Activated T-cell treated with anti-CD3 and anti-CD28 coated beads, Interleukin-2, amount 50 U/mL, for 48 hours (primary cell): ENCODE data around the gene SNCAIP.
"Not testable (repeated sequence)": the region's sequence is repeated elsewhere in the genome, so short reads cannot be mapped to it uniquely, and the experiment has no call there.

Experiments used
- DNase-seq, 2 experiments: peaks; one replicate each; pipeline ENCODE4 v3.0.0-alpha.2; 2020

Gene SNCAIP

GRCh38 chr5:122316656-122317055, 4.6 kb downstream of the SNCAIP start:
- no peak for DNase-seq

- no peak for DNase-seq
Measured at GRCh38 chr5:122319897-122320296, 7.9 kb downstream of the SNCAIP start.

GRCh38 chr5:122321921-122322320, 9.9 kb downstream of the SNCAIP start:
- DNase-seq, result no peak

GRCh38 chr5:122322801-122323548, 10.9 kb downstream of the SNCAIP start:
- DNase-seq, result no peak

- no peak for DNase-seq
Measured at GRCh38 chr5:122323738-122324137, 11.7 kb downstream of the SNCAIP start.

GRCh38 chr5:122327110-122327509, 15.1 kb downstream of the SNCAIP start:
- DNase-seq, result no peak

GRCh38 chr5:122330881-122331280, 18.8 kb downstream of the SNCAIP start:
- no peak for DNase-seq

GRCh38 chr5:122332599-122333555, 20.8 kb downstream of the SNCAIP start:
- DNase-seq, result no peak

GRCh38 chr5:122333564-122333963, 21.5 kb downstream of the SNCAIP start:
- no peak for DNase-seq

- DNase-seq, result no peak
Measured at GRCh38 chr5:122339591-122339990, 27.6 kb downstream of the SNCAIP start.

GRCh38 chr5:122341087-122341486, 29.1 kb downstream of the SNCAIP start:
- DNase-seq, result no peak

GRCh38 chr5:122342256-122342655, 30.2 kb downstream of the SNCAIP start:
- no peak for DNase-seq

- no peak for DNase-seq
Measured at GRCh38 chr5:122346897-122347581, 35.0 kb downstream of the SNCAIP start.

GRCh38 chr5:122350496-122350895, 38.5 kb downstream of the SNCAIP start:
- DNase-seq, result no peak

- no peak for DNase-seq
Measured at GRCh38 chr5:122351416-122352157, 39.5 kb downstream of the SNCAIP start.

- no peak for DNase-seq
Measured at GRCh38 chr5:122352331-122352730, 40.3 kb downstream of the SNCAIP start.

GRCh38 chr5:122353361-122353760, 41.3 kb downstream of the SNCAIP start:
- not testable (repeated sequence) for DNase-seq

GRCh38 chr5:122354293-122354692, 42.3 kb downstream of the SNCAIP start:
- no peak for DNase-seq

- no peak for DNase-seq
Measured at GRCh38 chr5:122355324-122355723, 43.3 kb downstream of the SNCAIP start.

GRCh38 chr5:122356855-122357254, 44.8 kb downstream of the SNCAIP start:
- no peak for DNase-seq

GRCh38 chr5:122358372-122358979, 46.4 kb downstream of the SNCAIP start:
- DNase-seq, result no peak

GRCh38 chr5:122362361-122362760, 50.3 kb downstream of the SNCAIP start:
- no peak for DNase-seq
